Cardiac muscle cell (in vitro differentiated cells and primary cell): ENCODE measurements around the gene QSOX2. TPM values are rescaled to one million over a fixed set of nuclear protein-coding genes. Genes with fewer than 3 reads are reported as not detected.

ENCODE experiments used
- DNase-seq, 2 donors: peaks; one replicate each; pipeline versions ENCODE4 v3.0.0 to v3.0.0-alpha.2; 2010 to 2017; ENCODE audit warnings: low read depth in 1 of 2, low spot score in 1 of 2
- H3K27ac ChIP-seq: fragments of 200-600 bp; sonication (generic); 2 replicates; pipeline ENCODE4 v1.5.1; 2016
- H3K27me3 ChIP-seq: fragments of 200-600 bp; sonication (generic); 2 replicates; pipeline ENCODE4 v1.6.0; 2016; ENCODE audit warnings: control low read depth
- H3K36me3 ChIP-seq: fragments of 200-600 bp; sonication (generic); 2 replicates; pipeline ENCODE4 v1.5.1; 2016; ENCODE audit warnings: control low read depth
- H3K4me1 ChIP-seq: fragments of 200-600 bp; sonication (generic); 2 replicates; pipeline ENCODE4 v1.8.1; 2017; ENCODE audit warnings: low read depth, mild to moderate bottlenecking, mixed run types
- H3K4me3 ChIP-seq: fragments of 200-600 bp; sonication (generic); 2 replicates; pipeline ENCODE4 v1.5.1; 2016; ENCODE audit warnings: mild to moderate bottlenecking
- H3K9me3 ChIP-seq: fragments of 200-600 bp; sonication (generic); 2 replicates; pipeline ENCODE4 v1.5.1; 2017; ENCODE audit warnings: low read depth, mild to moderate bottlenecking, control low read depth
- CTCF ChIP-seq: IDR thresholded peaks from 2 replicates; pipeline ENCODE4 v1.5.1; 2012; ENCODE audit warnings: low read depth, mild to moderate bottlenecking, low read length
- polyA plus RNA-seq: library from polyadenylated mRNA; unstranded; fragments of >200 nt; fragmentation: Nextera tagmentation; extraction: Ambion mirVana; gene quantifications from 2 replicates; pipeline ENCODE4 v1.2.1, GENCODE V29; 2016
- total RNA-seq: library from RNA; depleted of rRNA; stranded (reverse); fragments of >200 nt; gene quantifications from 2 replicates; pipeline ENCODE4 v1.2.3, GENCODE V29; 2016

The QSOX2 gene
- total and polyA plus RNA-seq, 2 experiments from 2014 or later, result 1.7 to 10.5 TPM

- peaks cover 63% of the 10 kb centered on the region for H3K27me3 ChIP-seq
- no peak for TF ChIP-seq CTCF
- H3K27ac ChIP-seq, result no peak overlapping the region
- no peaks in the 10 kb centered on the region for H3K36me3 ChIP-seq
- no peak overlapping the region for H3K4me3 ChIP-seq
- DNase-seq, result no peak
- no peaks in the 10 kb centered on the region for H3K4me1 ChIP-seq
- H3K9me3 ChIP-seq, result no peaks in the 10 kb centered on the region
These were observed 55.4 kb downstream of the QSOX2 start for GRCh38 chr9:136190237-136190601.

GRCh38 chr9:136189394-136190236 is 56.0 kb downstream of the QSOX2 start:
- no peaks in the 10 kb centered on the region for H3K4me1 ChIP-seq
- no peak for TF ChIP-seq CTCF
- H3K27me3 ChIP-seq, result peaks cover 57% of the 10 kb centered on the region
- no peaks in the 10 kb centered on the region for H3K9me3 ChIP-seq
- H3K27ac ChIP-seq, result no peak overlapping the region
- H3K36me3 ChIP-seq, result no peaks in the 10 kb centered on the region
- DNase-seq, result no peak
- H3K4me3 ChIP-seq, result no peak overlapping the region

GRCh38 chr9:136187683-136188586 is 57.7 kb downstream of the QSOX2 start:
- no peaks in the 10 kb centered on the region for H3K4me1 ChIP-seq
- no peak for TF ChIP-seq CTCF
- no peaks in the 10 kb centered on the region for H3K9me3 ChIP-seq
- H3K36me3 ChIP-seq, result no peaks in the 10 kb centered on the region
- H3K27ac ChIP-seq, result no peak overlapping the region
- no peak overlapping the region for H3K4me3 ChIP-seq
- H3K27me3 ChIP-seq, result peaks cover 40% of the 10 kb centered on the region
- DNase-seq, result no peak

- Histone ChIP-seq H3K27me3 (peaks cover 33% of the 10 kb centered on the region), H3K36me3 (no peaks in the 10 kb centered on the region), H3K4me3 (no peak overlapping the region), H3K27ac (no peak overlapping the region), H3K4me1 (no peaks in the 10 kb centered on the region), H3K9me3 (no peaks in the 10 kb centered on the region)
- no peak for TF ChIP-seq CTCF
- DNase-seq, result no peak
These were observed 58.4 kb downstream of the QSOX2 start for GRCh38 chr9:136187197-136187596.

GRCh38 chr9:136186386-136186785 is 59.2 kb downstream of the QSOX2 start:
- H3K27me3 ChIP-seq, result peaks cover 25% of the 10 kb centered on the region
- H3K27ac ChIP-seq, result no peak overlapping the region
- no peak for TF ChIP-seq CTCF
- H3K9me3 ChIP-seq, result no peaks in the 10 kb centered on the region
- H3K36me3 ChIP-seq, result no peaks in the 10 kb centered on the region
- no peak overlapping the region for H3K4me3 ChIP-seq
- DNase-seq, result no peak
- H3K4me1 ChIP-seq, result no peaks in the 10 kb centered on the region
